Calu3 (cell line): ENCODE data around the gene FEV. TPM values are rescaled to one million over a fixed set of nuclear protein-coding genes. Genes with fewer than 3 reads are reported as not detected.

Source experiments
- BruUV-seq: library from RNA; stranded (reverse); fragments of 400-500 nt; replicated peaks from 2 replicates; lab custom pipeline; 2021; lab: Mats Ljungman, UMichigan
- CTCF ChIA-PET: fragments of 300-600 bp; sonication (Branson Sonifier 250); formaldehyde crosslinking; loops from one replicate; lab custom pipeline; 2022; ENCODE audit warnings: antibody characterized with exemption; lab: Charles Lee
- DNase-seq: peaks from one replicate; pipeline ENCODE4 v3.0.0; 2022
- H3K27ac Mint-ChIP-seq: one replicate; pipeline ENCODE4 v1.8.0; 2022; ENCODE audit warnings: mixed read lengths; ENCODE audit not compliant: unreplicated experiment
- H3K27me3 Mint-ChIP-seq: one replicate; pipeline ENCODE4 v1.8.0; 2022; ENCODE audit warnings: mixed read lengths; ENCODE audit not compliant: unreplicated experiment
- H3K36me3 Mint-ChIP-seq: one replicate; pipeline ENCODE4 v1.8.0; 2022; ENCODE audit warnings: mild to moderate bottlenecking, moderate library complexity, mixed read lengths; ENCODE audit not compliant: insufficient read depth, unreplicated experiment
- H3K4me1 Mint-ChIP-seq: one replicate; pipeline ENCODE4 v1.8.0; 2022; ENCODE audit warnings: mild to moderate bottlenecking, low read depth, mixed read lengths; ENCODE audit not compliant: unreplicated experiment
- H3K4me3 Mint-ChIP-seq: one replicate; pipeline ENCODE4 v1.8.0; 2022; ENCODE audit warnings: mild to moderate bottlenecking, low read depth, moderate library complexity, mixed read lengths; ENCODE audit not compliant: unreplicated experiment
- H3K9me3 Mint-ChIP-seq: one replicate; pipeline ENCODE4 v1.8.0; 2022; ENCODE audit warnings: low read depth, mixed read lengths; ENCODE audit not compliant: unreplicated experiment
- intact Hi-C: fragments of 100-400 bp; cut with micrococcal nuclease; formaldehyde crosslinking; loops from one replicate; pipeline ENCODE4 v1.10.0; 2022; ENCODE audit not compliant: unreplicated experiment
- total RNA-seq: library from RNA; stranded (reverse); gene quantifications from 2 replicates; pipeline ENCODE4 v1.2.3, GENCODE V29; 2022
- TF ChIP-seq, protein P1 (sequence below): fragments of 200-600 bp; IDR thresholded peaks from one replicate; pipeline ENCODE4 v1.8.0; 2022; ENCODE audit warnings: antibody characterized with exemption; ENCODE audit not compliant: unreplicated experiment

FEV gene
- total RNA-seq, 1 experiment from 2014 or later, result not detected

GRCh38 chr2:219022616-219023015 is 37.6 kb upstream of the FEV start:
- TF ChIP-seq, protein P1, sequence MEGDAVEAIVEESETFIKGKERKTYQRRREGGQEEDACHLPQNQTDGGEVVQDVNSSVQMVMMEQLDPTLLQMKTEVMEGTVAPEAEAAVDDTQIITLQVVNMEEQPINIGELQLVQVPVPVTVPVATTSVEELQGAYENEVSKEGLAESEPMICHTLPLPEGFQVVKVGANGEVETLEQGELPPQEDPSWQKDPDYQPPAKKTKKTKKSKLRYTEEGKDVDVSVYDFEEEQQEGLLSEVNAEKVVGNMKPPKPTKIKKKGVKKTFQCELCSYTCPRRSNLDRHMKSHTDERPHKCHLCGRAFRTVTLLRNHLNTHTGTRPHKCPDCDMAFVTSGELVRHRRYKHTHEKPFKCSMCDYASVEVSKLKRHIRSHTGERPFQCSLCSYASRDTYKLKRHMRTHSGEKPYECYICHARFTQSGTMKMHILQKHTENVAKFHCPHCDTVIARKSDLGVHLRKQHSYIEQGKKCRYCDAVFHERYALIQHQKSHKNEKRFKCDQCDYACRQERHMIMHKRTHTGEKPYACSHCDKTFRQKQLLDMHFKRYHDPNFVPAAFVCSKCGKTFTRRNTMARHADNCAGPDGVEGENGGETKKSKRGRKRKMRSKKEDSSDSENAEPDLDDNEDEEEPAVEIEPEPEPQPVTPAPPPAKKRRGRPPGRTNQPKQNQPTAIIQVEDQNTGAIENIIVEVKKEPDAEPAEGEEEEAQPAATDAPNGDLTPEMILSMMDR, result no peak
- H3K27ac Mint-ChIP-seq, result no peak overlapping the region
- no peak overlapping the region for H3K4me3 Mint-ChIP-seq
- intact Hi-C loops, result no loop called here
- no peaks in the 10 kb centered on the region for H3K9me3 Mint-ChIP-seq
- no peaks in the 10 kb centered on the region for H3K36me3 Mint-ChIP-seq
- CTCF ChIA-PET, result no interaction called here
- H3K4me1 Mint-ChIP-seq, result no peaks in the 10 kb centered on the region
- peaks cover 10% of the 10 kb centered on the region for H3K27me3 Mint-ChIP-seq
- no peak for DNase-seq
- no TSS peak for BruUV-seq

- TF ChIP-seq, protein P1, result no peak
- Mint-ChIP-seq H3K9me3 (no peaks in the 10 kb centered on the region), H3K27me3 (peaks cover 16% of the 10 kb centered on the region), H3K4me3 (no peak overlapping the region), H3K4me1 (no peaks in the 10 kb centered on the region), H3K27ac (no peak overlapping the region), H3K36me3 (no peaks in the 10 kb centered on the region)
- intact Hi-C loops, result no loop called here
- no peak for DNase-seq
- BruUV-seq, result no TSS peak
- CTCF ChIA-PET, result no interaction called here
These were observed 37.1 kb upstream of the FEV start for GRCh38 chr2:219022041-219022440.

DNA sequence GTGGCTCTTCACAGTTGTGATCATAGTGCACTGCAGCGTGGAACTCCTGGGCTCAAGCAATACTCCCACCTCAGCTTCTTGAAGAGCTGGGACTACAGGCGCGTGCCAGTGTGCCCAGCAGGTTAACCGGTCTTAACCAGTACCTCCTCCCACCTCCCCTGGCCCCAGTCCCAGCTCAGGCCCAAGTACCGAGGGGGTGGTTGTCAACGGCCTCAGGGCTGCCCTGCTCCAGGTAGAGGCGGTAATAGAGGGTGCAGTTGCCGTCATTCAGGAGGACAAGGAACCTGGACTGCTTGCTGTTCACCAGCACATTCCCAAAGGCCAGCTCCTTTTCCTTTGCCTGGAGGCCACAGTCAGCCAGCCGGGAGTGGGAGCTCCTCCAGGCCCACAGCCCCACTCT is 36.6 kb upstream of the FEV start:
- Mint-ChIP-seq H3K36me3 (no peaks in the 10 kb centered on the region), H3K27me3 (peaks cover 21% of the 10 kb centered on the region), H3K27ac (no peak overlapping the region), H3K4me1 (no peaks in the 10 kb centered on the region), H3K9me3 (no peaks in the 10 kb centered on the region), H3K4me3 (no peak overlapping the region)
- CTCF ChIA-PET, result no interaction called here
- DNase-seq, result no peak
- intact Hi-C loops, result no loop called here
- BruUV-seq, result no TSS peak
- TF ChIP-seq, protein P1, result no peak

DNA sequence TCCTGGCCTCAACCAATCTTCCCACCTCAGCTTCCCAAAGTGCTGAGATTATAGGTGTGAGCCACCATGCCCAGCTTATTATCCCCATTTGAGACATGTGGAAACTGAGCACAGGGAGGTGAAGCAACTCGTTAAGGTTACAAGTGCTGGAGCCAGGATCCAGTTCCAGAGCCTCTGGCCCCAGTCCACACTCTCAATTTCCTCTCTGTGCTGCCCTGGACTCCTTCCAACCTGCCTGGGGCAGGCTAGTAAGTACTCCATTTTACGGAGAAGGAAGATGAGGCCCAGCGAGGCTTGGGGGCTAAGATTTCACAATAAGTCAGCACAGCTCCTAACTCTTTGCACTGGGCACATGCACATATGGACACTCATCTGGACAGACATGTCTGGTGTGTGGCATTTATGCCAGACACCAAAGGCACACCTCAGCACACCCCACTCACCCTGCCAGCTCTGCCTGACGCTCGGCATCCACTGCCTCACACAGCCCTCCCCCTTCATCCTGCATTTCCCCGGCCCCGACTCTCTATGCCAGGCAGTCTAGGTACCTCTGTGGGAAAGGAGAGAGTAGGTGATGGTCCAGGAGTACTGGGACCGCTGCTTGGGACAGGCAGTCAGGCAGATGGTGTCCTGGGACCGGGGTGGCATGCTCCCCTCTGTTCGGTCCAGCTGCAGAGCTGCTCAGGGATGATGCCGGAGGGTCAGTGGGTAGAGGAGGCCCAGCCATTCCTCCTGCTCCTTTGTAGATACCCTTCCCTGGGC is 35.8 kb upstream of the FEV start:
- no peaks in the 10 kb centered on the region for H3K9me3 Mint-ChIP-seq
- H3K4me1 Mint-ChIP-seq, result no peaks in the 10 kb centered on the region
- H3K27ac Mint-ChIP-seq, result no peak overlapping the region
- TF ChIP-seq, protein P1, result no peak
- intact Hi-C loops, result no loop called here
- no peaks in the 10 kb centered on the region for H3K36me3 Mint-ChIP-seq
- peaks cover 29% of the 10 kb centered on the region for H3K27me3 Mint-ChIP-seq
- CTCF ChIA-PET, result interaction anchor here (0.6 to 1.7 kb wide), 3 partner anchors 11 to 35 kb away, joined by 6 to 13 read pairs (median 7); no protein-coding TSS in a partner anchor
- H3K4me3 Mint-ChIP-seq, result no peak overlapping the region
- no peak for DNase-seq
- BruUV-seq, result no TSS peak
